Heart right ventricle (tissue), 16 donors: ENCODE data around the gene PRDM15. TPM values are rescaled to one million over a fixed set of nuclear protein-coding genes. Genes with fewer than 3 reads are reported as not detected.

Experiments
- ATAC-seq, 8 donors: fragments of 200-7000 bp; cut with Tn5 transposase; one replicate each; pipeline ENCODE4 v1.9.1; 2020; ENCODE audit warnings: mild to moderate bottlenecking in 8 of 8, moderate library complexity in 8 of 8, moderate number of reproducible peaks in 1 of 8
- DNase-seq, 2 donors: peaks; one replicate each; pipeline ENCODE4 v3.0.0-alpha.2; 2020
- H3K27ac ChIP-seq, 10 donors: fragments of 200-600 bp; sonication (generic) in 2 of 10; one replicate each; pipeline versions ENCODE4 v1.5.0 to v1.8.0; 2020 to 2022; ENCODE audit warnings: mild to moderate bottlenecking in 3 of 10
- H3K27me3 ChIP-seq, 7 donors: fragments of 200-600 bp; one replicate each; pipeline ENCODE4 v1.8.0; 2021 to 2022; ENCODE audit warnings: mild to moderate bottlenecking in 2 of 7
- H3K36me3 ChIP-seq, 9 donors: fragments of 200-600 bp; sonication (generic) in 1 of 9; one replicate each; pipeline versions ENCODE4 v1.5.0 to v1.8.0; 2020 to 2022; ENCODE audit warnings: mild to moderate bottlenecking in 2 of 9
- H3K4me1 ChIP-seq, 9 donors: fragments of 200-600 bp; sonication (generic) in 1 of 9; one replicate each; pipeline versions ENCODE4 v1.5.0 to v1.8.0; 2020 to 2022; ENCODE audit warnings: mild to moderate bottlenecking in 4 of 9
- H3K4me3 ChIP-seq, 10 donors: fragments of 200-600 bp; sonication (generic) in 2 of 10; one replicate each; pipeline versions ENCODE4 v1.5.0 to v1.8.0; 2020 to 2022; ENCODE audit warnings: mild to moderate bottlenecking in 7 of 10, moderate library complexity in 2 of 10
- H3K9me3 ChIP-seq, 11 donors: fragments of 200-600 bp in 10 of 11; sonication (generic) in 2 of 11; one replicate each; pipeline versions ENCODE4 v1.5.0 to v1.8.0; 2013 to 2022; ENCODE audit warnings: mild to moderate bottlenecking in 2 of 11, control low read depth in 1 of 11, moderate library complexity in 1 of 11
- WGBS, 2 donors: extraction: QIAGEN DNeasy Blood & Tissue Kit; methylation state at CpG; one replicate each; pipeline ENCODE4 v1.1.7; 2013; ENCODE audit warnings: inconsistent platforms in 1 of 2; 5-methylcytosine and 5-hydroxymethylcytosine counted together
- intact Hi-C, 10 donors: fragments of 100-400 bp; cut with DNase I; formaldehyde crosslinking; loops; one replicate each; pipeline versions ENCODE4 v1.11.1 to v1.14.2; 2022
- polyA plus RNA-seq, 2 donors: library from polyadenylated mRNA; stranded (reverse); fragments of 200-250 nt; gene quantifications; one replicate each; pipeline ENCODE4 v1.2.3, GENCODE V29; 2013
- total RNA-seq, 10 donors: library from RNA; stranded (reverse); fragmentation: NEBNext Ultra II Directional in 3 of 10; extraction: Animal tissue kit (Norgen Biotek cat#: 25700) in 3 of 10; gene quantifications; one replicate each; pipeline versions ENCODE4 v1.2.1 to v1.2.4, GENCODE V29; 2021 to 2023
- TF ChIP-seq, protein P1 (sequence below), 9 donors: fragments of 200-600 bp; sonication (generic) in 2 of 9; IDR thresholded peaks; one replicate each; pipeline versions ENCODE4 v1.5.0 to v1.8.0; 2021 to 2022; ENCODE audit warnings: antibody characterized with exemption in 9 of 9, mild to moderate bottlenecking in 5 of 9, moderate library complexity in 1 of 9
- donor health status: Arrhythmogenic right ventricular cardiomyopathy.
- donor health status: ischemic (EF 13 %, LVEDD 7.1; RV severe dilation, severe dysfunction).
- donor health status: healthy with polysubstance abuse.
- donor health status: DM: no; HTN: yes; CAD: no.
- donor health status: DM: no; HTN: no; CAD: no.
- donor health status: ischemic (EF 25% LVEDD 6.9; RV normal size, moderate dysfunction).
- donor health status: ischemic (EF 25% LVEDD 5.7; RV mildly dilated, moderate dysfunction).
- donor health status: healthy.
- donor health status: DM: yes; HTN: yes; CAD: no.
- donor health status: Ischemic cardiomyopathy.
- donor health status: ischemic (EF 35%, LVEDD 5.7; RV mildly dilated, moderate dysfunction).
- donor health status: nonischemic (EF 11% LVEDD 7.7; RV severe dilation, severe dysfunction).
- donor health status: DM: yes; HTN: yes; CAD: no.
- donor health status: PGD.
- donor health status: ischemic (EF 29% LVEDD 5.4; RV normal size, mild dysfunction).
- donor health status: nonischemic (EF 23%, LVEDD 6.1; RV moderate dilation, normal function).

PRDM15 gene
- total and polyA plus RNA-seq, 12 donors = 1.0 to 5.8 (median 3.2) TPM

DNA sequence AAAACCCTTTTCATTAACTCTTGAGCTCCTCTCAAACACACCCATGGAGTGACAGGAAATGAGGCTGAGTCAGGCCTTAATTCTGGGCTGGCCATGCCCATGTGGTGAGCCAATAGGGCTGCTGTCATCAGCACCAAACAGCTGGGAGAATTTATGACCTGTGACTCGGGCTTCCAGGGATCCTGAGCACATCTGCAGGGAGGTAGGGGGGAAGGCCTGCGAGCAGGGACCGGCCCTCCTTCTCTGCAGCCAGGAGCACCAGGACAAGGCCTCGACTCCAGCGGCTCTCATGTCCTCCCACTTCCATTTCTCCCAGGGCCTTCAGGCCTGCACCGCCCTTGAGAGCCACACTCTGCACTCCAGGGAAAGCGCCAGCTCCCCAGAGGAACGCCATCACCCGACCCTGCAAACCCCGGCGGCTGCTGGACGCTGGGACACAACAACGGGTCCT, 126.9 kb downstream of the PRDM15 start:
- peaks cover 0 to 29% (median 17%) of the 10 kb centered on the region in 7 donors for H3K27me3 ChIP-seq
- intact Hi-C loops = no loop called here
- ATAC-seq (no peak), DNase-seq (no peak)
- H3K36me3 ChIP-seq = no peaks in the 10 kb centered on the region
- TF ChIP-seq, protein P1, sequence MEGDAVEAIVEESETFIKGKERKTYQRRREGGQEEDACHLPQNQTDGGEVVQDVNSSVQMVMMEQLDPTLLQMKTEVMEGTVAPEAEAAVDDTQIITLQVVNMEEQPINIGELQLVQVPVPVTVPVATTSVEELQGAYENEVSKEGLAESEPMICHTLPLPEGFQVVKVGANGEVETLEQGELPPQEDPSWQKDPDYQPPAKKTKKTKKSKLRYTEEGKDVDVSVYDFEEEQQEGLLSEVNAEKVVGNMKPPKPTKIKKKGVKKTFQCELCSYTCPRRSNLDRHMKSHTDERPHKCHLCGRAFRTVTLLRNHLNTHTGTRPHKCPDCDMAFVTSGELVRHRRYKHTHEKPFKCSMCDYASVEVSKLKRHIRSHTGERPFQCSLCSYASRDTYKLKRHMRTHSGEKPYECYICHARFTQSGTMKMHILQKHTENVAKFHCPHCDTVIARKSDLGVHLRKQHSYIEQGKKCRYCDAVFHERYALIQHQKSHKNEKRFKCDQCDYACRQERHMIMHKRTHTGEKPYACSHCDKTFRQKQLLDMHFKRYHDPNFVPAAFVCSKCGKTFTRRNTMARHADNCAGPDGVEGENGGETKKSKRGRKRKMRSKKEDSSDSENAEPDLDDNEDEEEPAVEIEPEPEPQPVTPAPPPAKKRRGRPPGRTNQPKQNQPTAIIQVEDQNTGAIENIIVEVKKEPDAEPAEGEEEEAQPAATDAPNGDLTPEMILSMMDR (IDR thresholded peaks at IDR 0.05) = no peak
- WGBS, 2 donors = 72 to 76% methylated on average over 13 of the region's 13 CpGs
- no peak overlapping the region for H3K4me3 ChIP-seq
- no peaks in the 10 kb centered on the region for H3K4me1 ChIP-seq
- no peak overlapping the region for H3K27ac ChIP-seq
- H3K9me3 ChIP-seq = no peaks in the 10 kb centered on the region

DNA sequence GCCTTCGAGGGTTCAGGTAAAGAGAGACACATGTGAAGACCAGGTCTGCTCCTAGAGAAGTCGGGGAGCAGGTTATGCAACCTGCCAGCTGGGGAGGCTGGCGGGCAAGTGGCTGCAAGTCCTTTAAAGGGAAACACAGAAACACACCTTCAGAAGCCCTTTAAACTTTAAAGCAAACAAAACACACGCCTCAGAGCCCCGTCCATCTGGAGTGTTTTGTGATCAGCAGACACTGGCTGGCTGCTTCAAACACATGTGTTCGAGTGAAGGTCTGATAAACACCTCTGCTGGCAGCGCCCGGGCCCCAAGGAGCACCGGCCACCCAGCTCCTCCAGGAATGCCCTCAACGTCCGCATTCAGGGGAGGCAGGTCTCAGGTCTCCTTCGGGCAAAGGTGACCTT, 127.5 kb downstream of the PRDM15 start:
- no peaks in the 10 kb centered on the region for H3K9me3 ChIP-seq
- H3K4me3 ChIP-seq = no peak overlapping the region
- no peaks in the 10 kb centered on the region for H3K4me1 ChIP-seq
- WGBS, 2 donors = 62 to 65% methylated on average over 12 of the region's 12 CpGs
- DNase-seq (no peak), ATAC-seq (no peak)
- no peak overlapping the region for H3K27ac ChIP-seq
- TF ChIP-seq, protein P1 (IDR thresholded peaks at IDR 0.05) = no peak
- H3K27me3 ChIP-seq = peaks cover 0 to 29% (median 17%) of the 10 kb centered on the region in 7 donors
- no peaks in the 10 kb centered on the region for H3K36me3 ChIP-seq
- intact Hi-C loops = no loop called here

DNA sequence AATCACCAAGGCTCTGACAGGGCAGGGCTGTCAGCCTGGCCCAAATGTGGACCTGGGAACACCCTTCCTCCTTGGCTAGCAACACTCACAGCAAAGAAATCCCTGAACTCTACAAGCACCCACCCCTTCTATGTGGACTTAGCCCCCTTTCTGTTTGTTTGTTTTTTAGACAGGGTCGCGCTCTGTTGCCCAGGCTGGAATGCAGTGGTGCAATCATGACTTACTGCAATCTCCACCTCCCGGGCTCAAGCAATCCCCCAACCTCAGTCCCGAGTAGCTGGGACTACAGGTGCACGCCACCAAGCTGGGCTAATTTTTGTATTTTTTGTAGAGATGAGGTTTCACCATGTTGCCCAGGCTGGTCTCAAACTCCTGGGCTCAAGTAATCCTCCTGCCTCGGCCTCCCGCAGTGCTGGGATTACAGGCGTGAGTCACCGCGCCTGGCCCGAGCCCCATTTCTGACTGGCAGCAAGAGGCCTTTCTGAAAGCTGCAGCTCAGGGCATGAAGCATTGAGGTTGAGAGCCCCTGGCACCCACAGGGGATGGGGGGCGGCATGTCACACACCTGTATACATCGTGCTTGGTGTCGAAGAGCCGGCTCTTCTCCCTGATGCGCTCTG, 128.5 kb downstream of the PRDM15 start:
- no peaks in the 10 kb centered on the region for H3K4me1 ChIP-seq
- no peak for DNase-seq
- TF ChIP-seq, protein P1 (IDR thresholded peaks at IDR 0.05) = no peak
- peaks cover 0 to 31% (median 13%) of the 10 kb centered on the region in 7 donors for H3K27me3 ChIP-seq
- 92 to 93% methylated on average over 16 of the region's 16 CpGs for WGBS, 2 donors
- H3K9me3 ChIP-seq = no peaks in the 10 kb centered on the region
- ATAC-seq = no peak
- H3K36me3 ChIP-seq = no peaks in the 10 kb centered on the region
- no peak overlapping the region for H3K4me3 ChIP-seq
- H3K27ac ChIP-seq = no peak overlapping the region
- intact Hi-C loops = no loop called here

DNA sequence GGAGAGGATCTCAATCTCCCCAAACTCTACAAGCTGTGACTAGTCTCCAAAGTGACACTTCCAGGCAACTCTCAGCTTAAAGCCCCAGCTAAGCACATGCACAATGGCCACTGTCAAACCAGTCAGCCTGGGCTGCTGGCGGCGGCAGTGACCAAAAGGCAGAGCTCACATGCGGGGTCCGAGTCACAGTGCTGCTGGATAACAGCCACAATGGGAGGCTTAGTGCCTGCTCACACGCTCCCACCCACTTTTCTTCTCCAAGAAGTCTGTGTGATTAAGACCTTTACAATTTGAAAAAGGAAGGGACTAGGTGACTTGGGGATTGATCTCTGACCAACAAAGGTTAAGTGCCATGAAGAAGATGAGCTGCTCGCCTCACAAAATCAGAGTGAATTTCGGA, 129.1 kb downstream of the PRDM15 start:
- ATAC-seq (no peak), DNase-seq (no peak)
- Histone ChIP-seq H3K4me1 (no peaks in the 10 kb centered on the region), H3K36me3 (no peaks in the 10 kb centered on the region), H3K4me3 (no peak overlapping the region), H3K9me3 (no peaks in the 10 kb centered on the region), H3K27me3 (peaks cover 0 to 37% (median 13%) of the 10 kb centered on the region in 7 donors), H3K27ac (no peak overlapping the region)
- intact Hi-C loops = no loop called here
- TF ChIP-seq, protein P1 (IDR thresholded peaks at IDR 0.05) = no peak
- WGBS, 2 donors = 75 to 78% methylated on average over 7 of the region's 7 CpGs
